HFF-Myc (cell line): ENCODE results near the gene PIK3C2G.

Experiments
- DNase-seq: peaks from one replicate; pipeline ENCODE4 v3.0.0-alpha.2; 2011; ENCODE audit warnings: low read depth; ENCODE audit errors: extremely low read depth
- H3K4me3 ChIP-seq: replicated peaks from 2 replicates; pipeline ENCODE4 v1.5.1; 2011; ENCODE audit warnings: low read depth, mild to moderate bottlenecking, control low read depth, low read length
- CTCF ChIP-seq: IDR thresholded peaks from 2 replicates; pipeline ENCODE4 v1.5.1; 2012; ENCODE audit warnings: mild to moderate bottlenecking, low read depth, low read length, control low read depth; ENCODE audit errors: missing control alignments

The PIK3C2G gene

DNA sequence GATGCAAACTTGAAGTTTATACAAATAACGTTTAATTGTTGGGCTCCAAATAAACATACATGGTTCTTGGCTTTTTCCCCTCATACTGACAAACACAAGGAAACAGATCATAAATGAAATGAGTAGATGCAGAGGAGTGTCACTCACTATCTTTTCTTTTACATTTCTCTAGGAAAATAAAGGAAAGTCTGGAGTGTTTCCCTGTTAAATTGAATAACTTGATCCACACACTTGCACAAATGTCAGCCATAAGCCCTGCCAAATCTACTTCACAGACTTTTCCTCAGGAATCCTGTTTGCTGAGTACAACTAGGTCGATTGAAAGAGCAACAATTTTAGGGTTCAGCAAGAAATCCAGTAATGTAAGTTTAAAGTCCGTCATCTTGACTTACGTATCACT lies 301.2 kb downstream of the PIK3C2G start:
- DNase-seq, result no peak
- H3K4me3 ChIP-seq, result no peak overlapping the region
- no peak for TF ChIP-seq CTCF

DNA sequence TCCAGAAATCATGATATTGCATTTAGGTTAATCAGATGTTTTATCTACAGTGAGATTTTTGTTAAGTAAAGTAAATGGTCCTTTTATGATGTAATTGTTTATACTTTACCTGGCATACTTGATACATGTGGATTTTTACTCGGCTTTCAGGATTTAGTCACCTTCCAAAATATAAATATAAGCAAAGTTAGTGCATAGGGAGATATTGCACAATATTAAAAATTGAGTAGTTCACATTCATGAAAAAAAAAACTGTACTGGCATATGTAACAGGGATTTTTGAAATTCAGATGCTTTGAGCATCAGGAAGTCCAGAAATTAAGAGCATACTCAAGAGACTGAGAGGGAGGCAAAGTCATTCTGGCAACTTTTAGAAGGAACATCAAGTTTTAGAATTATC lies 303.0 kb downstream of the PIK3C2G start:
- DNase-seq, result no peak
- no peak for TF ChIP-seq CTCF
- H3K4me3 ChIP-seq, result no peak overlapping the region

DNA sequence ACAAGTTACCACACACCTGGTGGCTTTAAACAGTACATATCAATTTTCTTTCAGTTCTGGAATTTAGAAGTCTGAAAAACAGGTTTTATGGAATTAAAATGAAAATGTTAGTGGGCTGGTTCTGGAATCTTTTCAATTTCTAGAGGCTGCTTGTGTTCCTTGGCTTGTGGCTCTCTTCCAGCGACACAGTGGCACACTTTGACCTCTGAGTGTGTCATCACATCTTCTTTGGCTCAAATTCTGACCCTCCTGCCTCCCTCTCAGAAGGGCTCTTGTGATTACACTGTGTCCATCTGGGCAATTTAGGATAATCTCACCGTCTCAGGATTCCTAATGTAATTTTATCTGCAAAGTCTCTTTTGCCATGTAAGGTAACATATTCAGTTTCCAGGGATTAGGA lies 306.5 kb downstream of the PIK3C2G start:
- H3K4me3 ChIP-seq, result no peak overlapping the region
- no peak for DNase-seq
- no peak for TF ChIP-seq CTCF

- no peak overlapping the region for H3K4me3 ChIP-seq
- DNase-seq, result no peak
- TF ChIP-seq CTCF, result no peak
Observed at GRCh38 chr12:18570543-18570942, 309.2 kb downstream of the PIK3C2G start.

- DNase-seq, result no peak
- no peak for TF ChIP-seq CTCF
Observed at GRCh38 chr12:18576104-18576626, 314.8 kb downstream of the PIK3C2G start.

DNA sequence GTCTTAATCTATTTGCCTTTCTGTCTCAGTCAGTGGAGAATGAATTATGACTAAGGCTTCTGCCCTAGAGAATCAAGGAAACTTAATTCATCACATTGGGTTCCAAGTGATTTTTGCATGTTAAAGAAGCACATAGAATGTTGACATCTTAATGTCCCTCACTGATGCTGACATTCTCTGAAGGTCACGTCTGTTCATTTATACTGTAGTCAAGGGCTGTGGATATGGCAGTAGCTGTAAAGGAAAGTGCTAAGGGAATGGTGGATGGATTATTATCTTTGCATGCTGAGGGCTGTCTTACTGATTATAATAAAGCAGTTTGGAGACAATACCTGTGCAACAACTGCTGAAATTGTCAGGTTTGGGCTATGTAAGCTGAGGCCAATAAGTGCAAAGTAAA lies 315.3 kb downstream of the PIK3C2G start:
- no peak overlapping the region for H3K4me3 ChIP-seq
- TF ChIP-seq CTCF, result no peak
- DNase-seq, result no peak

More at GRCh38 chr12:18576104-18576626, 314.8 kb downstream of the PIK3C2G start:
- no peak overlapping the region for H3K4me3 ChIP-seq

DNA sequence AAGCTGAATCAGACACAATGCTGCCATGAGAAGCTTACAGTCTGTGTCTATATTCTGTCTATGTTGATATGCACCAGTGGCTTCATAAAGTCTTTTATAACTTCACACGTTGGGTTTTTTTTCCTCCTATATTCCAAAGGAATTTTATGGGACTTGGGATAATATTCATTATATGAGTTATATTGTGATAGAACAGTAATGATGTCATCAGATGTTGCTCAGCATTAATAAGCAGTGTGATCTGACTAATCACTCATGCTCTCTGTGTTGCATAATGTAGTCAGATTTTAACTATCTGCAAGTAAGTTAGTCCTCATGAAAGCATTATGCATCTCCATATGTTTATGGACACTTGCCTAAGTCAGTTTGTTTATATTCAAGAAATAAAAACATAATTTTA lies 316.9 kb downstream of the PIK3C2G start:
- no peak for TF ChIP-seq CTCF
- H3K4me3 ChIP-seq, result no peak overlapping the region
- no peak for DNase-seq
